ENCODE results near the gene SLCO4C1. TPM values are rescaled to one million over a fixed set of nuclear protein-coding genes. Genes with fewer than 3 reads are reported as not detected.

Gene SLCO4C1
- total RNA-seq, 2 donors from 2014 or later: 0.14 to 0.35 TPM

DNA sequence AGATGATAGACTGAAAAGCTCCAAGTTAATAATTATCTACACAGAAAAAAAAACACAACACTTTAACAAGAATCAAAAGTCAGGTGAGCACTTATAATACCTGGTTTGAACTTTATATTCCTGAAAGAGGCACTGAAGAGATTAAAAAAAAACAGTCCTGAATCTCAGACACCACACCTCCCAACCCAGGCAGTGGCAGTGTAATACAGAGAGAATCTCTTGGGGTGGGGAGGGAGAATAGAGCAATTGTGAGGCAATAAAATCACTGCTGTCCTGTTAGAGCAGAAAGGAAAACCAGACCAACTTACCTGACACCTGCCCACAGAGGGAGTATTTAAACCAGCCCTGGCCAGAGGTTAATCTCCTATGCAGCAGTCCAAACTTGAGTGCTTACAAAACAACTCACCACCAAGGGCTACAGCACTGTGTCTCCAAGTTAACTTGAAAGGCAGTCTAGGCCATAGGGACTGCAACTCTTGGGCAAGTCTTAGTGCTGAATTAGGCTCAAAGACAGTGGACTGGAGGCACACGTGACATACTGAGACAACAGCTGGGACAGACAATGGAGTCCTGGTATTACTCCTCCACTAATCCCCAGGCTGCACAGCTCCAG, 54.2 kb downstream of the SLCO4C1 start:
- TF ChIP-seq, protein P1, sequence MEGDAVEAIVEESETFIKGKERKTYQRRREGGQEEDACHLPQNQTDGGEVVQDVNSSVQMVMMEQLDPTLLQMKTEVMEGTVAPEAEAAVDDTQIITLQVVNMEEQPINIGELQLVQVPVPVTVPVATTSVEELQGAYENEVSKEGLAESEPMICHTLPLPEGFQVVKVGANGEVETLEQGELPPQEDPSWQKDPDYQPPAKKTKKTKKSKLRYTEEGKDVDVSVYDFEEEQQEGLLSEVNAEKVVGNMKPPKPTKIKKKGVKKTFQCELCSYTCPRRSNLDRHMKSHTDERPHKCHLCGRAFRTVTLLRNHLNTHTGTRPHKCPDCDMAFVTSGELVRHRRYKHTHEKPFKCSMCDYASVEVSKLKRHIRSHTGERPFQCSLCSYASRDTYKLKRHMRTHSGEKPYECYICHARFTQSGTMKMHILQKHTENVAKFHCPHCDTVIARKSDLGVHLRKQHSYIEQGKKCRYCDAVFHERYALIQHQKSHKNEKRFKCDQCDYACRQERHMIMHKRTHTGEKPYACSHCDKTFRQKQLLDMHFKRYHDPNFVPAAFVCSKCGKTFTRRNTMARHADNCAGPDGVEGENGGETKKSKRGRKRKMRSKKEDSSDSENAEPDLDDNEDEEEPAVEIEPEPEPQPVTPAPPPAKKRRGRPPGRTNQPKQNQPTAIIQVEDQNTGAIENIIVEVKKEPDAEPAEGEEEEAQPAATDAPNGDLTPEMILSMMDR (IDR thresholded peaks at IDR 0.05): no peak
- Histone ChIP-seq H3K27ac (no peak overlapping the region), H3K4me3 (no peak overlapping the region), H3K4me1 (ENCODE audit: control insufficient read depth in 1 of 2, low read depth in 2 of 2) (no peaks in the 10 kb centered on the region), H3K27me3 (replicated peaks; ENCODE audit: insufficient read depth) (no peaks in the 10 kb centered on the region), H3K9me3 (no peaks in the 10 kb centered on the region), H3K36me3 (no peaks in the 10 kb centered on the region)
- DNase-seq (ENCODE audit: low spot score): no peak
- ATAC-seq (ENCODE audit: insufficient number of reproducible peaks, low FRiP score, low read depth): no peak

DNA sequence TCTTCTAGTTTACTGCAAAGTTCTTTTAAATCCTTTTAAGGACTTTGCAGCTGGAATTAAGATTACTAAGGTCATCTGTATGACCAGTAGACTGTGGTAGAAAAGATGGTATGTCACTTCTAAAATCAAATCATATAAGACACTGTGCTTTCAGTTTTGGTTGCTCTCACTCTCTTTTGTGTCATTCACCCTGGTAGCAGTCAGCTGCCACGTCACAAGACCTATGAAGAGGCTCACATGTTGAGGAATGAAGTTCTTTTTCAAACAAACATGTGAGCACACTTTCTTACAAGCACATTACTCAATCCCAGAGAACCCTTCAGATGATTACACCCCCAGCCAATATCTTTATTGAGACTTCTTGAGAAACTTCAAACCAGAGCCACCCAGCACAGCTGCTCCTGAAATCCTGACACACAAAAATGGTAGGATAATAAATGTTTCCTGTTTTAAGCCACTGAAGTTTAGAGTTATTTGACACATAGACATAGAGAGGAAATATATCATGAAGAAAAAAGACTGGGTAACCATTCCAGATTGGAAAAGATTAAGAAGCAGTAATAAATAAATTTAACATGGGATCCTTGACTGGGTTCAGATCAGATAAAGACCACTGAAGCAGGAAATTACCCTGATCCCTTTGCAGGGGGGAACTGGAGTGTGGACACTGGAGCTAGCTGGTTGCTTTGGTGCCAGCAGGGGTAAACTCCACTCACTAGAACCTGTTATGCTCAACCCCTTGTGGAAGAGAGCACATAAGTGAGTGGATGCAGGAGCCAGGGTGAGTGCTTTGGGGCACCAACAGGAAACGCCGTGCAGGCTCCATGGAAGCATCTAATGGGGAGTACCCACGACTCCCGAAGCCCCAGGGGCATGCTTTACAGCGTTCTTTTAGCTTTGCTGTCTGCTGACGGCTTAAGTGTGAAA, 64.1 kb downstream of the SLCO4C1 start:
- Histone ChIP-seq H3K27ac (no peak overlapping the region), H3K36me3 (no peaks in the 10 kb centered on the region), H3K4me1 (ENCODE audit: control insufficient read depth in 1 of 2, low read depth in 2 of 2) (no peaks in the 10 kb centered on the region), H3K4me3 (no peak overlapping the region), H3K9me3 (no peaks in the 10 kb centered on the region), H3K27me3 (replicated peaks; ENCODE audit: insufficient read depth) (no peaks in the 10 kb centered on the region)
- ATAC-seq (ENCODE audit: insufficient number of reproducible peaks, low FRiP score, low read depth) (no peak), DNase-seq (ENCODE audit: low spot score) (no peak)
- TF ChIP-seq, protein P1 (IDR thresholded peaks at IDR 0.05): no peak

DNA sequence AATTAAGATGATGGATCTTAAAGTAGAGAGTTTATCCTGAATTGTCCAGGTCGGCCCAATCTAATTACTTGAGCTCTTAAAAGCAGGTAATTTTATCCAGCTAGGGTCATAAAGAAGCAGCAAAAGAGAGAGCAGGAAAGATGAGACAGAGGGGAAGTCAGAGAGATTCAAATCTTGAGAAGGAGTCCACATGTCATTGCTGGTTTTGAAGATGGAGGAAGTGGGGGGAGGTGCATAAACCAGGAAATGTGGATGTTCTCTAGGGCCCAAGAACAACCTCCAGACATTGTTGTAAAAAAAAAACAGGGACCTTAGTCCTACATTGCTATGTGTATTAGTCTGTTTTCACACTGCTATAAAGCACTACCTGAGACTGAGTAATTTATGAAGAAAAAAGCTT, 66.4 kb downstream of the SLCO4C1 start:
- TF ChIP-seq, protein P1 (IDR thresholded peaks at IDR 0.05): no peak
- no peaks in the 10 kb centered on the region for H3K4me1 ChIP-seq (ENCODE audit: control insufficient read depth in 1 of 2, low read depth in 2 of 2)
- H3K4me3 ChIP-seq: no peak overlapping the region
- H3K36me3 ChIP-seq: no peaks in the 10 kb centered on the region
- H3K27me3 ChIP-seq (replicated peaks; ENCODE audit: insufficient read depth): no peaks in the 10 kb centered on the region
- no peak overlapping the region for H3K27ac ChIP-seq
- no peaks in the 10 kb centered on the region for H3K9me3 ChIP-seq
- ATAC-seq (ENCODE audit: insufficient number of reproducible peaks, low FRiP score, low read depth): no peak
- no peak for DNase-seq (ENCODE audit: low spot score)

DNA sequence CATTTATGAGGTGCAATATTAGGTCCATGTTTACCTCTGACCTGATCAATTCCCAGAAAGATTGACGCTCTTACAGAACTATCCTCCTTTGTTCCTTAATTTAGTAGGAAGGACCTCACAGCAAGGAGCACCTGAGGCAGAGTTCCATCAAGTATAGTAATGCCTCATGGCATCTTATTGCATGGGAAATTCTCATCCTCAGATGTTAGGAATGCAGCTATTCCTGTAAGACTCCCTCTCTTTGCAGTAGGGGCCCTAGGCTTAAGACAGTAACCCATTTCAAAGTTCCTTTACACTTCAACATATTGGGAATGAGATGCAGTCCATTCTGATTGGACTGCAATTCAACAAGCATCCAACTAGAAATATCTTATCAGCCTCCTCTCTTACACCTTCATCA, 69.8 kb downstream of the SLCO4C1 start:
- Histone ChIP-seq H3K9me3 (peaks cover 6% of the 10 kb centered on the region), H3K4me1 (ENCODE audit: control insufficient read depth in 1 of 2, low read depth in 2 of 2) (no peaks in the 10 kb centered on the region), H3K27ac (no peak overlapping the region), H3K36me3 (no peaks in the 10 kb centered on the region), H3K4me3 (no peak overlapping the region), H3K27me3 (replicated peaks; ENCODE audit: insufficient read depth) (no peaks in the 10 kb centered on the region)
- DNase-seq (ENCODE audit: low spot score): no peak
- no peak for ATAC-seq (ENCODE audit: insufficient number of reproducible peaks, low FRiP score, low read depth)
- TF ChIP-seq, protein P1 (IDR thresholded peaks at IDR 0.05): no peak
